PC-9 (cell line): ENCODE data around the gene BDKRB1.

ENCODE experiments used
- EZH2 ChIP-seq: fragments of 200-600 bp; sonication (generic); IDR thresholded peaks from 2 replicates; pipeline ENCODE4 v1.8.0; 2017; ENCODE audit warnings: antibody characterized with exemption, low read depth
- TF ChIP-seq, protein P1 (sequence below): fragments of 200-600 bp; sonication (generic); conservative IDR thresholded peaks from 2 replicates; pipeline ENCODE4 v1.6.1; 2017; ENCODE audit warnings: mixed run types, antibody characterized with exemption, mild to moderate bottlenecking, moderate library complexity

DNA sequence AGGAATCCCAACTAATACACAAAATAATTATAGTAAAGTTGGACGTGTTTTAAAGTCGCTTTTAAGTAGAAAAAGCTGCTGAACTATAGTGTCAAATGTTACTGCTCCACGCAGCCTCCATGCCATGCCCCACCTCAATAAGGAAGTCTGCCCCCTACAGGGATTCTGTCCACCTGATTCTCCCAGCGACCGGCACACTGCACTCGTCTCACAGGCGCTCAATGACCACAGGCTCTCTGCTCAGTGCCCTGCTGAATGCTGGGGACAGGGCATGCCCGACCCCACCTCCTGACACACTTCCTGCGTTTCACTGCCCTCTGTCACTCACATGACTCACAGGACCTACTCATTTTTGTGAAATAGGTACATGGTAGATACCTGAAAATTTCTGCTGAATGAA, 48.9 kb downstream of the BDKRB1 start:
- TF ChIP-seq, protein P1, sequence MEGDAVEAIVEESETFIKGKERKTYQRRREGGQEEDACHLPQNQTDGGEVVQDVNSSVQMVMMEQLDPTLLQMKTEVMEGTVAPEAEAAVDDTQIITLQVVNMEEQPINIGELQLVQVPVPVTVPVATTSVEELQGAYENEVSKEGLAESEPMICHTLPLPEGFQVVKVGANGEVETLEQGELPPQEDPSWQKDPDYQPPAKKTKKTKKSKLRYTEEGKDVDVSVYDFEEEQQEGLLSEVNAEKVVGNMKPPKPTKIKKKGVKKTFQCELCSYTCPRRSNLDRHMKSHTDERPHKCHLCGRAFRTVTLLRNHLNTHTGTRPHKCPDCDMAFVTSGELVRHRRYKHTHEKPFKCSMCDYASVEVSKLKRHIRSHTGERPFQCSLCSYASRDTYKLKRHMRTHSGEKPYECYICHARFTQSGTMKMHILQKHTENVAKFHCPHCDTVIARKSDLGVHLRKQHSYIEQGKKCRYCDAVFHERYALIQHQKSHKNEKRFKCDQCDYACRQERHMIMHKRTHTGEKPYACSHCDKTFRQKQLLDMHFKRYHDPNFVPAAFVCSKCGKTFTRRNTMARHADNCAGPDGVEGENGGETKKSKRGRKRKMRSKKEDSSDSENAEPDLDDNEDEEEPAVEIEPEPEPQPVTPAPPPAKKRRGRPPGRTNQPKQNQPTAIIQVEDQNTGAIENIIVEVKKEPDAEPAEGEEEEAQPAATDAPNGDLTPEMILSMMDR: no peak
- no peak for TF ChIP-seq EZH2
